GM18519 (cell line): Measurements from ENCODE around the gene CXCR4.

Experiments used
- ATAC-seq: cut with Tn5 transposase; IDR thresholded peaks from one replicate; pipeline ENCODE4 v1.9.1; 2021; ENCODE audit warnings: mild to moderate bottlenecking, moderate library complexity; ENCODE audit not compliant: unreplicated experiment, low FRiP score

The CXCR4 gene

DNA sequence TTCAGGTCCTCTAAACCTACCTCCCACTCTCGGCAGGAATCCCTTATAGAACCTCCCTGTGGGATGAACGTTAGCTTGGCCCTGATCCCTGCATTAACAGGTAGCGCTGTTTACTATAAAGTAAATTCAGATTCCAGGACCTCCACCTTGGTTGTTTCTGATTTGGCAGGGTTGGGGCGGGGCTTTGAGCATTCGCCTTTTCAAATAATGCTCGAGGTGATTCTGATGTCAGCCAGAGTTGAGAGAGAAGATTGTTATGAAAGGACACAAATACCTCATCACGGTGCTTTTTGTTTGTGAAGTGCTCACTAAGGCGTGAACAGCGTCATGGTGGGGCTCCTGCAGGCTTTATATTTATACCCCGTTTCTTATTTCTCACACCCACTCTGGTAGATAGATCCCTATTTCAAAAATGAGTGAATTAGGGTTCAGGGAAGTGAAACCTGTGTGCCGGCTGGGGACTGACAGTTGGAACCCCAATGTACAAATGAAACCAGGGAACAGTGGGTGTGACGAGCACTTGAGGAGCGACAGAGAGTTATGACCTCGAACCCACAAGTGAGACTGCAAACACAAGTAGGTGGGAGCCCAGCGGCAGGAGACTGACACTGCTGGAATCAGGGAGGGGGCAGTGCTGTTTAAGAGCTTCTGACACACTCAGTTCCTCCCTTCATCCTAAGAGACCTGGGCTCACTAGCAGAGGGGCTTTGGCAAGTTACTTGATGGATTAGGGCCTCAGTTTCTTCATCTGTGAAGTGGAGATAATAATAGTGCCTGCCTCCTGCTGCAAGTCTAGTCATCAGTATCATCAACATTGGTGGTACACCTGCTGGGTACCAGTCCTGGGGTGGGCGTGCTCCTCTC lies 14.2 kb upstream of the CXCR4 start:
- peak; percentile 84 for ATAC-seq

DNA sequence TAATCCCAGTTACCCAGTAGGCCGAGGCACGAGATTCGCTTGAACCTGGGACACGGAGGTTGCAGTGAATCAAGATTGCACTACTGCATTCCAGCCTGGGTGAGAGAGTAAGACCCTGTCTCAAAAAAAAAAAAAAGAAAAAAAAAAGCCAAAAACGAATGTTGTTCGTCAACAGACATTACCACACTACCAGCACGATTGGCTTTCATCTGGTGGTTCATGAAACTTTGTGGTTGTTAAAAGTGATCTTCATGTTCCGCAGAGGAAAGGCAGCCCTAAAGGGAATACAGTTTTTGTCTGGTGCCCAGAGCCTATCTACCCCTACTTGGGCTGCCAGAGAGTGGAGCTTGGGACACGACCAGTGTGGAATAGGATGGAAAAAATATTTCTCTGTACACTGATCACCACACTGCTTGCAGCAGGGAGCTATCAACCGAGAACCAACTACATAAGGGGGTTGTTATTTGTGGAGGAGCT lies 13.6 kb upstream of the CXCR4 start:
- ATAC-seq: peak; percentile 1

DNA sequence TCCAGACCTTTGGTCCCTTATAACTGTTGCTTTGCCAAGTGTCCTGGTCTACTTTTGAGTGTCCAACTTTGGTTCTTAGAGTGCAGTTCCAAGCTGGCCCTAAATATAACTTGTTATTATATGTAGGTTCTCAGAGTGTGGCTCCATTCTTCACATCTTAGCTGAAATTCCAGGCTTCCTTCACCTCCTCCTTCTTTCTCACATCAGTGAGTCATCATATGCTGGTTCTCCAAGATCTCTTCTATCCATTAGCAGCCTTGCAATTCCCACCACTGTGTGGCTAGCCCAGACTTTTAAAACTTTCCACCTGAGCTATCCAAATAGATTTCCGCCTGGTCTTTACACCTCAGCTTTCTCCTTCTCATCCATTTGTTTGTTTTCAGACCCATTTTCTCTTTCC lies 12.6 kb upstream of the CXCR4 start:
- ATAC-seq: no peak

DNA sequence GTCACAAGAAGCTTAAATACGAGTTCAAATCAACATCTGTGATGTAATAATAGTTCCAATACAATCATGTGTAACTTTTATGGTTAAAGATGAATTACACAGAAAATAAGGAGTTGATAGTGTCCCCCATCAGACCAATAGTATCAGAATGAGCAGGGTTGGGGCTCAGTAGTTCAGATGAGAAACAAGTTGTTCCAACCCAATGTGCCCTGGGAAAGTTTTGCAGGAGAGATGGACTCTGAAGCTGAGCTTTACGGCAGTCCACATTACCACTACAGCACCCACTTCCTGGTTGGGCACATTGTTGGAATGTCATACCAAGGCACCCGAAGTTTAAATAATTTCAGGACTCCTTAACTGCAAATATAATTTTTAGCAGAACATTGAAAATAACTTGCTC lies 12.1 kb upstream of the CXCR4 start:
- ATAC-seq: no peak

DNA sequence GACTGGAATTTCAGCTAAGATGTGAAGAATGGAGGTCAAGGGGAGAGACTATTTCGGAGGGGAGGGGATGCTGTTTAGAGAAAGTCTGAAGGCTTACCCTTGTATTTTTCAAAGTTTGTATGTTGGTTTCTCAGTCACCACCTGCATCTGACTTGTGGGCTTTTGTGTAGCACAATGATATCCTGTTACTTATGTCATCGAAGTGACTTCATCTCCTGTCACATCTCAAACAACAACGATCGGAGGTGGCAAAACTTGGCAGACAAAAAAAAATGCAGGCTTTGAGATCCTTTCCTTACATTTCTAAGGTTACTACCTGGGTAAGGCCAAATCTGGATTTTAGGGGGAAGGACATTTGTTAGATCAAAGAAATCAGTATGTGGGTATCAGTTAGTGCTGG lies 11.7 kb upstream of the CXCR4 start:
- ATAC-seq: no peak

DNA sequence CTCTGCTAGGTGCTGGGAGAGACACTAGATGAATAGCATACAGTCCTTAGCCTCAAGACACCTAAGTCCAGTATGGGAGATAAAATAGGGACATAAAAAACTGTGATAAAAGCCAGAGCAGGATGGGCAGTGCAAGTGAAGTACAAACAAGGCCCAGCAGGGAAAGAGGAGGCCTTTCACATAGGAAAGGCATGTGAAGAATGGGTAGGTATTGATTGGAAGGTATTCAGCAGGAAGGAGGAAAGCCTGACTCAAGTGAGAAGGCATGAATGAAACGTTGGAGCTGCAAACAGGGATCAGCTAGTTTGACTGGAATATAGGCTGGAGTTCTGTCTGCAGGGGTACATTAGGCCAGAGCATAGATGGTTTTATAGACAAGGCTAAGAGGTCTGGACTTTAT lies 11.0 kb upstream of the CXCR4 start:
- ATAC-seq: no peak

DNA sequence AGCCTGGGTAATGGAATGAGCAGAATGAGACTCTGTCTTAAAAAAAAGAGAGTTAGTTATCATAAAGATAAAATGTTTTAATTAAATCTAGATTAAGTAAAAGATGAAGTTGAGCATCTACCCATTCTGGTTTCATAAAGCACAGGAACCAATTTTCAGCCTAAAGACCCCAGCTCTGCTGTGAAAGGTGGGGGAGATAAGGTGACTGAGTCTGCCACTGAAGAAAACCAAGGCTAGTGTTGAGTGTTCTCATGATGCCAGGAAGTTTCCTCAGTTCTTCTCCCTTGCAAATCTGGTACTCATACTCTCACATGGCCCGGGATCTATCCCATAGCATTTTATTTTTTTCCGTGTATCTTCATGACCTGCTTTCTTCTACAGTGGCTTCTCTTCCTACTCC lies 10.4 kb upstream of the CXCR4 start:
- no peak for ATAC-seq

DNA sequence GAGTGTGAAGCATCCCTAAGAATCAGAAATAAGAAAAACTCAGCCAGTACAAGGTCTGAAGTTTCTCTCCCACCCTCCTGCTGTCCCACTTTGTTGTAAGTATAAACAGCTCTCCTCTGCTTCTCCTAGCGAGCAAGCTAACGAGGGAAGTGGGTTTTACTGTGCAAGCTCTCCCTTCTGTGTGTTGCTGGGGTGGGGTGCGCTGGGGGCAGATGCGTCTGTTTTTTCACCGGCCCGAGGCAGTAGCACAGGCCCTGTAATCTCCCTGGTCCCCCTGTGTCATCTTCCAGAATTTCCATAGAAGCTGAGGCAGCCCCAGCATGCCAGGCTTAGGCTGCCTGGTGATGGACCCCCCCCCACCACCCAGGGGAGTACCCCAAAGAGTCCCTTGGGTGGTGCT lies 9.4 kb upstream of the CXCR4 start:
- no peak for ATAC-seq

DNA sequence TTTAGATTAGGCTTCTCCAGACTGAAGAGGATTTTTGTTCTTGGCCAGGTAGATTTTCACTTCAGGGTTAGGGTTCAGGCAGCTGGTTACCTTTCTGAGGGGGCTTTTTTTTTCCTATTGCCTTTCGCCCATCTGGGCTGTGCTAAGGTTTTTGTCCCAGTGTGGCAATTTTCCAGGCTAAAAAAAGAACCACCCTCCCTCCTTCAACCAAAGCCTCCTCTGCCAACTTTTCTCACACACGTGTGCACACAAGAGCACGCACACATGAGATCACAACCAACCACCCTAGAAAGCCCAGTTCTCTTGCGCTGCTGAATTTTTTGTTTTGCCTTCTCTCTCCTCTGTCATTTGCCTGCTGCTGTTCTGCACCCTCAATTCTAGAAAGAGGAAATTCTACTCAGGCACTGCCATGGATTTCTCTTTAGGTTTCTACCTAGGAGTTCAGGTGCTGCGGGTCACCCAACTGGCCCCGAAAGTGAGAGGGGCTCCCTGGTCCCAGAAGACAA lies 8.5 kb upstream of the CXCR4 start:
- no peak for ATAC-seq

DNA sequence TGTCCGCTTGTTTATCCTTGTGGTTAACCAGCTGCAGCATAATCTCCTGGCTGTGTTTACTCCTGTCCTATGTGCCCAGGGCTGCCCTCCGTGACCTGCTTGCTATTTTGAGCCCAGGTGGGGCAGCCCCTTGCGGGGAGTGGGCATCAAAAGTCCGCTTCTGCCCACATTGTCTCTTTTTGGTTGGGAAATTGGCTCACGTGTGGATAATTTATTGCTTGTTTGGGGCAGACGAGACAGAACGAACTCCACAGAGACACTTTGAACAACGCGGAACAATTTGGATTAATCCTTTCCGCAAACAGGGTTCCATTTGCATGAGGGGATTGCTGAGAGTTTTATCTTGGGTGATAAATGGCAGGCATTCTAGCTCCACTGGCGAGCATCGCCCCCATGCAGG lies 8.1 kb upstream of the CXCR4 start:
- no peak for ATAC-seq

DNA sequence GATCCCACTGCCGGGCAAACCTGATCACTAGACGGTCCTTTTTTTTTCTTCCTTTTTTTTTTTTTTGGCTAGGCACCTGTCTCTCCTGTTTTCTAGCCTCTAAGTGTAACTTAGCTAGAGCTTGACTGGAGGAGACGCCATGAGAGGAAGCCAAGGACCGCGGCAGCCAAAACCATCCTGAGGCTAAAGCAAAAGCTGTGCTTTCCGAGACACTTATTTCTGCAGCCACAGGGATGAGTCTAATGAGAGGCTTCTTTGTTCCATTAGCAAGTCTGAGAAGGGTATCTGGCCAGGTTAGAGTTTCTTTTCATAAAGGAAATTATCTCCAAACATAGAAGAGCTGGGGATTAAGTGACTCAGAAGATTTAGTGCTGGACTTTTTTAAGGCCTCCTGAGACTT lies 7.3 kb upstream of the CXCR4 start:
- no peak for ATAC-seq

DNA sequence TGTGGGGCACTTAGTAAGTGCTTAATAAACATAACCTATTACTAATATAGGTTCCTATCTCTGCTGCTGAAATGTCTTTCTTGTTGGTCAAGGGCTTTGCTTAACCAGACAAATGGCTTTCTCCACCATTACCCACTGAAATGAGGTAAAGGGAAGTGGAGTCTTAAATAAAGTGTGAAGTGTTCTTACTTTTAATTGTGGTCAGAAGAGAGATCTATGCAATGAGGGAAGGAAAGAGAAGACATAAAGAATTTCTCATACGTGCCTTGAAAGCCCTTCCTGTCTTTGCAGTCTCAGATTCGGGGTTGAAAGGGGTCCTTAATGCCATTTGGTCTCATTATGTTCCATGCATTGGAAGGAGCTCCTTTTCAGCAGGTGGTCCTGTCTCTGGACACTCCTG lies 6.9 kb upstream of the CXCR4 start:
- no peak for ATAC-seq

DNA sequence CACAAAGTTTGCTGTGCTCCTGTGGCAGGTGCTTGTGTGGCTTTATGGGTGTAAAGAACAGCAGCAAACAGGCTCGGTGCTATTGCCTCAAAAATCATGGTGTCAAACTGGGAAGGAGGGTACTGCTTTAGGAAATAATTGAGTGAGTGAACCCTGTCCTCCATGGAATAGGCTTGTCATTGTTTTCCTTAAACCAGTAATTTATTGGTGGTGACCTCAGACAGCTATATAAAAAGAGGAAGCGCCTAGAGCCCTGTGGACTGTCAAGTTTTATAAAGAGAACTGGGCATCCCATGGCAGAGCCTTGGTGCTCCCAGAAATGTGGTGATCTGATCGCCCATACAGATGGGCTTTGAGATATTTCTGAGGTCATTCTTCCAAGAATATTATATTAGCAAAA lies 4.7 kb upstream of the CXCR4 start:
- no peak for ATAC-seq

DNA sequence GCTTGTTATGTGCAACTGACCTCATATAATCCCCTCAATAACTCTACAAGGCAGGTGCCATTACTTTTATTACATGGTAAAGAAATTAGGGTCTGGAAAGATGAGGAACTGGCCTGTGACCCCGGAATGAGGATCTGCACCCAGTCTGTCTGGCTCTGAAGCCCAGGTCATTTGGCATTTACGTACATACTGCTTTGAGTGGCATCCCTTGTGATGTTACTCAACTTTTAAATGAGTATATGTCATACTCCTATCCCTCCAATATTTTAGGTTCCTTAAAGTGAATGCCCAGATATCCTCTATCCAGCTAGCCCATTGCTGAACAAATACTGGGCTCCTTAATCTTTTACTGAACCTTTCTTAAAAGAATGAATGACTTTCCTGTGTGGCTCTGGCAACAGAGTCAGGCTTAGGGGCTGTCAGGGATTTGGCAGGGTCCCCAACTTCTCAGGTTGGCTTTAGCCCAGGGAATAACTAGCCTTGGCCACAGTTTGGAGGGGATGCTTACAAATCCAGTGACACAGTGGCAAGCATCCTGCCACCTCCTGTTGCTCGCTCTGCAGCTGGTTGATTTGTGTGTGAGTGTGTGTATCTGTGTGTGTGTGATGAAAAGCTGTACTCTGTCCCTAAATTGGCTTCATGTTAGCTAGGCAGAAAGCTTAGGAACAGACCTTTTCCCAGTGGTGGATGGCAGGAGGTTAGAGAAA lies 3.4 kb upstream of the CXCR4 start:
- ATAC-seq: no peak

DNA sequence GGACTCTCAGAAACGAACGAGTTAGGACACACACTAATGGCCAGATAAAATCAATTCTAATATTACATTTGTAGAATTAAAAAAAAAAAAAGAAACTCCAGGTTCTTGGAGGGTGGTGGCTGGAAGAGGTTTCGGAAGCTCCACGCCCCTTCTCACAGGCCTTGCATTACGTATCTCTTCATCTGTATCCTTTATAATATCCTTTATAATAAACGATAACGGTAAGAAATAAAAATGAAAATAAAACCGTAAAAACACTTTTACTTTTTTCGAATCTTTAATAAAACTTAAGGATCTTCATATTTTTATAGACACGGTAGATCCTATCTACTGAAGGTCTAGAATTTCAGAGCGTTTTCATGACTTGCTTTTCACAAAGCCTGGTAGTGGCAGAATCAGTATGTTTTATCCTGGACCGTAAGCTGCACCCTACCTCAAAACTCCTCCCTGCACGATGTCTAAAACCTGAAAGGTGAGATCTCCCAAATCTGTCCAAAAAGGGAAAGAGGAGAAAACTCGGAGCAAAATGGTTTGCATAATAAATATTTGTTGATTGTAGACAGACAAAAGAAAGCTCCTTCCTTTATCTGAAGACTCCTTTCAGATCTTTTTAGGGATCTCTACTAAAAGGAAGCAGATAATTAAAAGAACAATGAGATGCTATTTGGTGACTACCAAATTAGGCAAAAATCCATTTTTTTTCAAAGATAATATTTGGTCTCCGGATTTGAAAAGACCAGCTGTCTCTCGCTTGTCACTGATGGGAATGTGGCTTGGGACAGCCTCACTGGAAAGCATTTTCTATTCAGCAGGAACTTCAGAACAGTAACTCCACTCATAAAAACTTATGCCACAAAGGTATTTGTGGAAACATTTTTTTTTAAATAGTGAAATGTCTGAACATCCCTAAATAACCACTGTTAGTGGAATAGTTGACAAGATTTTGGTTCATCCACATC lies 2.0 kb upstream of the CXCR4 start:
- ATAC-seq: no peak

DNA sequence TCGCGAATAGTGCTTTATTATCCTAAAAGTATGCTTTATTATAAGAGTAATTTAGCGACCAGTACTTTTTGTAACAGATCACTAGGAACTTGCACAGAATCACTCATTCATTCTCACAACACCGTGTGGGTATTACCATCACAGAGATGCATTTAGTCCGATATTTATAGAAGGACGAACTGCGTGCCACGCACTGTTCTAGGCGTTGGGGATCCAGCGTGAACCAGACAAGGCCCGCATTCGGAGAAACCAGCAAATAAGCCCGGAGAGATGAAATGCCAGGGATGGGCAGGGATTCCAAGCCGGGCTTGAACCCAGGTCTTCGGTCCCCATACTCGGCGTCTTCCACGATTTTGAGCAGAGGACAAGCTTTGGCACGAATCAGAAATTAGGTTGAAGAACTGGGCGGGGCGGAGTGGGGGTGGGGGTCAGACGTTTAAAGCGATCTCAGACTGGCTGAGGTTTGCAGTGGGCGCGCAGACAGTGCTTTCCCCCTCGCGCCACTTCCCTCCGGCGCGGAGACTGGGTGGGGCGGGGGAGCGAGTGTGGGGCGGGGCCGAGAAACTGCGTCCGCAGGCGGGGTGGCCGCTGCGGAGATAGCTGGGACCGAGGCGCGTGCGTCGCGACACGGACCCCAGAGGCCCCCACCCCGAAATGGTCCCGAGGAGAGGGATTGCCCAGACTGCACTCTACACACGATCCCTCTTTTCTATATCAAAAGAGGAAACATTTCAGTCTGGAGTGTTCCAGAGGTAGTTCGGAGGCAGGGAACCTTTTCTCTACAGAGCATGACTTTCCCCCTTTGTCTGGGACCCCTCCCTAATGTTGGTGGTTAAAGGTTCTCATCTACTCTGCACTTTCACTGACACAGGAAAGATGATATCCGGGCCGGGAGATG lies 1.1 kb upstream of the CXCR4 start:
- ATAC-seq: no peak

DNA sequence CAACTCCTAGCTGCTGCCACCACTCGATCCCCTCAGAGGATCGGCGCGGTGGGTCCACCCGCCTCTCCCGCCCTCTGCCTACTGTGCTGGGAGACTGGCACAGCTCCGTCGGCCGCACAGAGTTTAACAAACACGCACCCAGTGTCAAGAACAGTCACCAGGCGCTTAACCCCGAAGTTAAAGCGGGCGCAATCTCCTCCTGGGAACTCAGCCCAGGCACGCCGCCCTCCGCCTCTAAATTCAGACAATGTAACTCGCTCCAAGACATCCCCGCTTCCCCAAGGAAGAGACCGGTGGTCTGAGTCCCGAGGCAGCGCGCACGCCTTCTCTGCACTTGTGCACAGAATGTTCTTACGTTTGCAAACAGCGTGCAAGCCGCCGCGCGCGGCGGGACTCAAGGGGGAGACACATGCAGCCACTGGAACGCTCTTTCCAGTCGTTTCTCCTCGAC lies 533 bp downstream of the CXCR4 start:
- ATAC-seq: no peak

DNA sequence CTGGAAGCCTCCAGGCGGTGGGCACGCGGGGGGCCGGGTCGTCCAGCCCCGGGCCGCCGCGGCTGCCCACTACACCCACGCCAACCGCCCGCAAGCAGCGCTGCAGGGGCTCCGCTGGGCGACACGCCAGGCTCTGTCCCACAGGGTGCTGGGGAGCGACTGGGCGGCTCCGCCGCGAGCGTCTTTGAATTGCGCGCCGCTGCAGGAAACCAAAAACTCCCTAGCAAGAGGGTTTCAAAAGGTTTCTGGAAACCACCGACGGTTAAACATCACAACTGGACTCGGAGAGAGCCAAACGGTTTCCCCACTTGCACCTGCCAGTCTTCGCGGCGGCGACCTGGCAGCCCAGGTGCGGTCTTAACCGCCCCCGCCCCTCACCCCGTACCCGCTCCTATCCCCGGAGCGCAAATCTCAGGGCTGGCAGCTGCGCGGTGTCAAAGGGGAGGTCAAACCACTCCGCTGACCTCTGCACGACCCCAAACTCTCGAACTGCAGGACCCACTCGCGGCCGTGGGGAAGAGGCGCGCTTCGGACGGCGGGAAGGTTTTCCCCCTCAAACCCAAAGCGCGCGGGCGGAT lies 1.0 kb downstream of the CXCR4 start:
- peak; percentile 40 for ATAC-seq

DNA sequence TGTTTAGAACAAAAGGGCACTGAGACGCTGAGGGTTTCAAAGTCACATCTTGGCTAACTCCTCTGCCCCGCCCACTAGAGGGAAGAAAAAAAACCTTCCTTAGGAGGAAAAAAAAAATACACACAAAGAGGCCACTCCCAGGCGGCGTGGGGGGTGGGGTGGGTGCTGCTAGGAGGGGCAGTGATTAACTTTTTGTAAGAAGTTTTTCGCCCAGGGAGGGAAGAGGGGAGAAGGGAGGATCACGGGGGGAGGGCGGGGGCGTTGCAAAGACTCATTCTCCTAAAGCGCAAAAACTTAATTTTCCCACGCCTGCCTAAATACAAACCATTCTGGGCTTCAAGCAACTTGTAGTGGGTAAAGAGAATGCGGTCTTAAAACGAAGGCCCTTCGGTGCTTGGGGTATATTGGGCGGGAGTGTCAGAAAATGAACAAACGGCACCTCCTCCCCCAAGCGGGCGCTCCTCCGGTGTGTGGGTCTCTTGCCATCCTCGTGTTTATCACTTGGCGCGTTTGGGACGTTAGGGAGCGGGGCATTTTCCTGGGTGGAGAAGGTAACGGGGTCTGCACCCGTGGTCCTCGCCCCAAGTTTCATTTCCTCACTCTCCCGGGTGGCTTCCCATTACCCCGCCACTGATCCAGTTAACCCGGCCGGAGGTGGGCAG lies 1.7 kb downstream of the CXCR4 start:
- no peak for ATAC-seq
